ENCODE measurements around the gene PPP5C.
A peak's percentile ranks its signal among the peaks of the same experiment; 100 is the strongest.

Gene PPP5C

DNA sequence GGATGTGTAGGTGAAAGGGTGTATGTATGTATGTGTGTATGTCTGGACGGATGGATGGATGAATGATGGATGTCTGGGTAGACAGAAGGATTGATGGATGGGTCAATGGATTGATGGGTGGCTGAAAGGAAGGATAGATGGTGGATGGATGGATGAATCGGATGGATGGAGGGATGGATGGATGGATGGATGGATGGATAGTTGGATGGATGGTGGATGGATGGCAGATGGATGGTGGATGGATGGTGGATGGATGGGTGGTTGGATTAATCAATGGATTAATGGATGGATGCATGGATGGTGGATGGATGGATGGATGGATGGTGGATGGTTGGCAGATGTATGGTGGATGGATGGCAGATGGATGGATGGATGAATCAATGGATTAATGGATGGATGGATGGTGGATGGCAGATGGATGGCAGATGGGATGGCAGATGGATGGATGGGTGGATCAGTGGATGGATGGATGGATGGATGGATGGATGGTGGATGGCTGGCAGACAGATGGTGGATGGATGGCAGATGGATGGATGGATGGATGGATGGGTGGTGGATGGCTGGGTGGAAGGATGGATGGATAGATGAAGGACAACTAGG is 16.5 kb upstream of the PPP5C start:
- no peak for DNase-seq

- no peak for DNase-seq
Measured at GRCh38 chr19:46337487-46337886, 9.4 kb upstream of the PPP5C start.

- no peak for DNase-seq
Measured at GRCh38 chr19:46339446-46339845, 7.4 kb upstream of the PPP5C start.

DNA sequence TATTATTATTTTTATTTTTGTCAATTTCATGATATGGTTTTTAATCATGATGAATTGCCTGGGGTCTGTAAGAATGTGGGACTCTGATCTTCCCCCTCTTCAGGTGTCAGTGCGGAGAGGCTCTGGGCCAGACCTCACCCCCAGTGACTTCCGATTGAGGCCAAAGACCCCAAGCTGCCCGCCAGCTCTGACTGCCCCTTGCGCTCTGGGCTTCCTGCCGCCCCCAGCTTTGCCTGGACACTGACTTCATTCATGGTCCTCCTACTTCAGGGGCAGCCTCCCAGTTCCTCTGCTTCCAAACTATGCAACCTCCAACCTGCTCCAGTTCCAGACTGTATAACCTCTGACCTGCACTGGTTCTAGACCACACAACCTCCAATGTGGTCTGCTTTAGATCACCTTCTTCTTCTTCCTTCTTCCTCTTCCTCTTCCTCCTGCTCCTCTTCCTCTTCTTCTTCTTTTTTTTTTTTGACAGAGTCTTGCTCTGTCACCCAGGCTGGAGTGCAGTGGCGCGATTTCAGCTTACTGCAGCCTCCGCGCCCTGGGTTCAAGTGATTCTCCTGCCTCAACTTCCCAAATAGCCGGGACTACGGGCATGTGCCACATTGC is 6.7 kb upstream of the PPP5C start:
- no peak for DNase-seq

- no peak for DNase-seq
Measured at GRCh38 chr19:46341937-46342336, 5.0 kb upstream of the PPP5C start.

- no peak for DNase-seq
Measured at GRCh38 chr19:46344363-46344762, 2.5 kb upstream of the PPP5C start.

- DNase-seq, result no peak
Measured at GRCh38 chr19:46345157-46345556, 1.7 kb upstream of the PPP5C start.

- DNase-seq, result no peak
Measured at GRCh38 chr19:46347572-46347883, 641 bp downstream of the PPP5C start.

DNA sequence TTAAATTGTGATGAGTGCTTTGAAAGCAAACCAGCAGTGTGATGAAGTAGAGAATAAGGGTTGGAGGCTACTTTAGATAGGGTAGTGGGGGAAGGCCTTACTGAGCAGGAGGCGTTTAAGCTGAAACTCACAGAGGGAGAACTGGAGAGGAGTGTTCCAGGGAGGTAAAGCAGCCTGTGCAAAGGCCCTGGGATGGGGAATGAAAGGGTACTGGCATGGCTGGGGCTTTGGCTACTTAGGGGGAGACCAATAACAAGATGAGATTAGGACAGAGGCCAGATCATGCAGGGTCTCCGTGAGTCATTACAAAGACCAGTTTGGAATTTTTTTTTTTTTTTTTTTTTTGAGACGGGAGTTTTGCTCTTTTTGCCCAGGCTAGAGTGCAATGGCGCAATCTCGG is 1.1 kb downstream of the PPP5C start:
- DNase-seq, result no peak

DNA sequence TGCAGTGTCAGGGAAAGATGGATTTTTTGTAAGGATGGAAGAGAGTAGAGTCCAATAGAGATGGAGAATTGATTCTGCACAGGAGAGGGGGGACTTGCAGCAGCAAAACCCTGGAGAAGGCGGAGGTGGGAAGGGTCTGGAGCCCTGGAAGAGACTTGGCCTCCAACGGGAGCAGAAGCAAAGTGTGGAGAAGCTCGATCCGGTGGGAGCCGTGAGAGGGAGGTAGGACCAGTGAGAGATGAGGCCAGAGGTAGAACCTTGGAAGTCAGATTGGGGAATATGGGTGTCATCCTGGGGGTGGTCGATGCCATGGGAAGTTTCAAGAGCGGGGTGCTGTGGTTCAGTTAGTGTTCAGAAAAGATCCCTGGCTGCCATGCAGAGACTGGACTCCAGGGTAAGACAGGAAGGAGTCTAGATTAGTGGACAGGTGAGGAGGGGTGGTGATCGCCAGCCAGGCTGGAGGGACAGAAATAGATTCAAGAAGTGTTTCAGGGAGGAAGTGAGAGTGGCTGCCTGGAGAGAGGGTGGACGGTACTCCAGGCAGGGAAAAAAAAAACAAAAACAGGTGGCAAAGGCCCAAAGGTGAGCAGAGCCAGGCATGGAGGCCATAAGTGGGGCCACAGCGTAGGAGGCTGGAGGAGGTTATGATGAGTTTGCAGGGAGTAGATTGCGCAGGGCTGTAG is 2.6 kb downstream of the PPP5C start:
- no peak for DNase-seq

GRCh38 chr19:46350029-46350757 is 3.3 kb downstream of the PPP5C start:
- DNase-seq, result peak in 7 of 51 donors; percentile 9 to 39 (median 13)

DNA sequence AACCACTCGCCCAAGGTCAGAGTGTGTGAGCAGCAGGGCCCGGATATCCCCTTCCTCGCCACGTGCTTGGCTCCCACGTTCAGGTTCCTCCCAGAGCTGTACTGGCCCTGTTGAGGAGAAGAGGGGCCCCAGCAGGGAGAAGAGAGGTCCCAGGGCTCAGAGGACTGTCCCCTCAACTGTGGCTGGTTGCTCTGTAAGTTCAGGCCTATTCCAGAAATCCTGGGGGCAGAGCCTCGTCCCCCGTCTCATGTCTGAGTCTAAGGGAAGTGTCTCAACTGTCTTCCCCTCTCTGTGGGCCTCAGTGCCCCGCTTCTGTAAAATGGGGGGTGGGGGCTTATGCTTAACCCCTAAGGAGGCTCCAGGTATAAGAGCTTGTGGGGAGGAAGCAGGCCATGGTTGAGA is 3.9 kb downstream of the PPP5C start:
- DNase-seq, result no peak

- DNase-seq, result peak in 7 of 51 donors; percentile 1 to 24 (median 11)
Measured at GRCh38 chr19:46351241-46352041, 4.6 kb downstream of the PPP5C start.

DNA sequence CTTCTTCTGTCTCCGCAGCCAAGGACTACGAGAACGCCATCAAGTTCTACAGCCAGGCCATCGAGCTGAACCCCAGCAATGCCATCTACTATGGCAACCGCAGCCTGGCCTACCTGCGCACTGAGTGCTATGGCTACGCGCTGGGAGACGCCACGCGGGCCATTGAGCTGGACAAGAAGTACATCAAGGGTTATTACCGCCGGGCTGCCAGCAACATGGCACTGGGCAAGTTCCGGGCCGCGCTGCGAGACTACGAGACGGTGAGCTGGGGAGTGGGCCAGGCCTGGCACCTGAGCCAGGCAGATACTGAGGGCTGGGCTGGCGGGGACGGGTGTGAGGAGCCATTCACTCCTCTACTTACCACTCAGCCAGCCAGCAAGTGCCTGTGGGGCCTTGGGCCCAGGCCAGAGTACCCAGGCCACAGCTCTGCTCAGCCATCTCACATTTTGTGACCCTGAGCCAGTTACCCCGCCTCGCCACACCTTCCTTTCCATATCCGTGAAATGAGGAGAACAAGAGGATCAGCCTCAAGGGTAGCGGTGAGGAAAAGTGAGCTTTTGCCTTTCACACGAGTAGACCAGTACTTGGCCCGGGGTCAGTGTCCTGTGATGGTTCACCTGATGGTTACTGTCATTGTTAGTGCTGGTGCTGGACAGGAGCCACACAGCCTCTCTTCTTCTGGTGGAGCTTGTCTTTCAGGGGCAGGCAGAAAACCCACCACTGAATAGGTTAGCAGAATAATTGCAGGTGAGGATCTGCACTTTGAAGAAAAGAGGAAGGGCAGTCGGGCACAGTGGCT is 7.0 kb downstream of the PPP5C start:
- DNase-seq, result no peak

- no peak for DNase-seq
Measured at GRCh38 chr19:46355234-46356148, 8.6 kb downstream of the PPP5C start.

DNA sequence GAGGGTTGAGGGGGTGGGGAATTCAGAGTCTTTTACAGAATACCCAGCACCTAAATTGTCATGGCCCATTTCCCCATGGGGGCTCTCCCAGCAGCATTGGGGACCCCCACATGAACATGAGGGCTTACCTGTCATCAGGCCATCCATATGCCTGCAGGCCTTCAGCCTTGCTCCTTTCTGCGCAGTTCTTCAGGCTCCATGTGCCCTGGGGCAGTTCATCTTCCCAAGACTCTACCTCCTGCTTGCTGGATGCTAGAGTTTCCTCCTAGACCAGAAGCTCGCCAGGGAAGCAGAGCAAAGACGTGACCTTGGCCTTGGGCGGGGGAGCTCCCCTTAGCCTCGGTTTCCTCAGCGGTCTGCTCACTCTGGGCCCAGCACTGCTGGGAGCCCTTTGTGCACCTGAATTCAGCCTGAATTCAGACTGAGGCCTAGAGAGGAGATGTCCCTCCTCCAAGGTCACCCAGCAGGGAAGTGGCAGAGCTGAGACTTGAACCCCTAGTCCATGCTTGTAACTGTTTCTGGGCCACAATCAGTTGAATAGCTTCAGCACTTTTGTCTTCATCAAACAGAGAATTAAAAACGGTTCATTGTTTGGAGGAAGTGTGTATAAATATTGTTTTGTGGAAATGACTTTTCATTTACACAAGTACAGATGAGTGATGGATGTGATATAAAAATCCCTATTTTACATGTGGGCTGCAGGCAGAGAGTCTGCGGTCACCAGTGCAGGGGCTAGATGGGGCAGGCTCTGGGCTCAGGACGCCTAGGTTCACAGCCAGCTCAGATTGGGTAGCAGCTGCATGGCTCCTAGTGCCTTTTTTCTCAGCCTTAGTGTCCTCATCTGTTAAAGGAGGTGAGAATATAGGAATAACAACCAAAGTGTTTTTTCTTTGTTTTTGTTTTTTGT is 9.5 kb downstream of the PPP5C start:
- no peak for DNase-seq

DNA sequence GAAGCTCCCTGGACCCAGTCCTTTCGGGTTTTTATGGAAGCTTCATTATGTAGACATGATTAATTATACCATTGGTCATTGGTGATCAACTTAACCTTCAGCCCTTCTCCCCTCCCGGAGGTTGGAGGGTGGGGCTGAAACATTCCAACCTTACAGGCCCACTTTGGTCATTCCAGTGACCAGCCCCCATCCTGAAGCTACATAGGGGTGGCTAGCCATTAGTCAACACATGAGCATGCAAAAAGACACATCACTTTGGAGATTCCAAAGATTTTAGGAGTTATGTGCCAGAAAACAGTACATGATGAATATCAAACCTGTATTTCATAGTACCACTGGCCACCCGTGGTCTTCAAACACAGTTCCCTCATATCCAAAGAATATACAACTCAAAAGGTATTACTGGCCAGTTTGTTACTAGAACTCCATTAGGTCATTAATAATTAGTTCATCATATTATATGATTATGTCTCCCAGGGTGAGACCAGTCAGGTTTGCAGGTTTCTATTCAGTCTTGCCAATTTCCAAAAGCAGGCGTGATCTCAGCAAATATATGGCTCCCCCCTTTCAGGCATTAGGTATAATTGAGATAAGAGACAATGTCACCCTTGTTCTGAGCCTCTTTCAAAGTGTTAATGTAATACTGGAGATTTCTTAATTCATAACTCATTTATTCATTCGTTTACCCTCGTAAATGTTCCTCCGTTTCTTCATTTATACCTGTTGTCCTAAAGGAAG is 11.1 kb downstream of the PPP5C start:
- no peak for DNase-seq

- no peak for DNase-seq
Measured at GRCh38 chr19:46361915-46362314, 15.0 kb downstream of the PPP5C start.
